ENCODE data around the gene ACADL. TPM values are rescaled to one million over a fixed set of nuclear protein-coding genes. Genes with fewer than 3 reads are reported as not detected.

ACADL gene
- total and polyA plus RNA-seq, 2 of the 8 experiments (the other 6 are each of a cell fraction or from before 2014, with no cell fraction given): 0.11 to 0.34 TPM

DNA sequence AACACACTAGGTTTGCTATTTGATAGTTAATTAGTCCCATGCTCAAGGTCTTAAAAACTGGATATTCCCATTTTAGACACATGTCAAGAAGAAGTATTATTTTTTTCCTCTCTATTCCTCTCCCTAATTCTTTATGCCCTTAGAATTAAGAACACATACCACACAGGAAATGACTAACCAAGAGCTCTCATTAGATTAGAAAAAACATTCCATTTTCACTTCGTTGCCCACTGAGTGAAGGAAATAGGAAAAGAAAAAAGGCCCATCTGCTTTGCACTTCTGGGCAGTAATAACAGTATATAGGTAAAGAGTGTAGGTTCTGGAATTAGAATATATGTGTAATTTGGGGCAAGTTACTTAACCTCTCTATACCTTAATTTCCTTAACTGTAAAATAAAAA, 26.9 kb downstream of the ACADL start:
- Histone ChIP-seq H3K79me1 (ENCODE audit: low read depth, low read length) (no peaks in the 10 kb centered on the region), H3K14ac (ENCODE audit: insufficient read length) (no peak overlapping the region), H3K27me3 (replicated peaks in 1 of 4; ENCODE audit: control insufficient read depth in 3 of 4, extremely low read depth in 1 of 4, insufficient read depth in 3 of 4, low read length in 3 of 4) (peaks cover 0 to 1% (median 0%) of the 10 kb centered on the region in 4 experiments; a peak in 1 of 7 replicates), H4K91ac (replicated peaks; ENCODE audit: insufficient read length, low read length) (no peak overlapping the region), H3K23ac (ENCODE audit: insufficient read length) (no peak overlapping the region), H2AK5ac (ENCODE audit: low read depth, low read length) (no peak overlapping the region), H3K18ac (ENCODE audit: extremely low read depth, low read length) (no peak overlapping the region), H2BK20ac (ENCODE audit: low read length) (no peak overlapping the region), H3K56ac (replicated peaks; ENCODE audit: insufficient read length, low read depth, low read length) (no peak overlapping the region), H3K4me1 (replicated peaks in 1 of 4; ENCODE audit: control insufficient read depth in 3 of 4, insufficient read depth in 4 of 4, low read length in 3 of 4) (no peaks in the 10 kb centered on the region), H2BK12ac (ENCODE audit: low read depth, low read length) (no peak overlapping the region), H2AFZ (ENCODE audit: low read length) (no peak overlapping the region), H3K4ac (replicated peaks; ENCODE audit: insufficient read length, low read depth, low read length) (no peak overlapping the region), H2BK120ac (replicated peaks; ENCODE audit: low read depth, low read length) (no peak overlapping the region), H3K36me3 (ENCODE audit: control insufficient read depth in 2 of 4, insufficient read depth in 4 of 4, low read length in 3 of 4) (no peaks in the 10 kb centered on the region), H3K79me2 (ENCODE audit: control insufficient read depth in 1 of 2, insufficient read depth in 2 of 2, low read length in 2 of 2) (no peaks in the 10 kb centered on the region), H3K4me2 (ENCODE audit: insufficient read depth in 1 of 2, low read depth in 2 of 2, low read length in 2 of 2) (no peak overlapping the region), H3K4me3 (ENCODE audit: extremely low read depth in 1 of 4, insufficient read depth in 2 of 4, low read depth in 3 of 4, low read length in 4 of 4) (no peak overlapping the region), H3K9me3 (ENCODE audit: insufficient read depth in 2 of 2, low read depth in 1 of 2, low read length in 1 of 2) (no peaks in the 10 kb centered on the region), H2BK5ac (ENCODE audit: low read depth, low read length) (no peak overlapping the region), H3K9ac (replicated peaks in 1 of 4; ENCODE audit: extremely low read depth in 1 of 4, low read depth in 3 of 4, low read length in 3 of 4) (no peak overlapping the region), H3K23me2 (ENCODE audit: low read depth, low read length) (no peaks in the 10 kb centered on the region; the same call in 1 of the 2 replicates), H2BK15ac (ENCODE audit: low read length) (no peak overlapping the region), H4K8ac (ENCODE audit: extremely low read depth, insufficient read depth, low read length) (no peak overlapping the region), H4K20me1 (replicated peaks in 1 of 2; ENCODE audit: control insufficient read depth in 1 of 2, insufficient read depth in 2 of 2, low read length in 2 of 2) (no peaks in the 10 kb centered on the region), H4K5ac (ENCODE audit: insufficient read length, low read depth, low read length) (no peak overlapping the region), H3K27ac (ENCODE audit: low read depth, low read length) (no peak overlapping the region)
- DNase-seq (ENCODE audit: low read depth in 1 of 2, low spot score in 2 of 2) (no peak), FAIRE-seq (no peak)
- 64% methylated on average over 1 of the region's 1 CpG; no CpG with 5 or more reads in 1 of the 2 experiments for WGBS, 2 experiments (ENCODE audit: extremely low coverage in 1 of 2, insufficient coverage in 1 of 2, insufficient read length in 1 of 2, insufficient replicate concordance in 2 of 2, low coverage in 1 of 2, low lambda C conversion rate in 2 of 2, missing lambda C conversion rate in 1 of 2)
- POLR2A ChIA-PET (ENCODE audit: partially characterized antibody): interaction anchor here (1.2 kb wide), 1 partner anchor 165 kb away, joined by 3 read pairs; no protein-coding TSS in a partner anchor
- CTCF ChIA-PET (ENCODE audit: partially characterized antibody): interaction anchor here (0.5 to 3.8 kb wide), 29 partner anchors 8 to 864 kb away, joined by 3 to 16 read pairs (median 4); no protein-coding TSS in a partner anchor
- TF ChIP-seq RFX5 (IDR thresholded peaks at IDR 0.05; ENCODE audit: borderline replicate concordance, low read depth, low read length): no peak
- TF ChIP-seq ZNF274 (IDR thresholded peaks at IDR 0.05; ENCODE audit: borderline replicate concordance, extremely low read depth, low read length): no peak
- no peak for TF ChIP-seq SIRT6 (IDR thresholded peaks at IDR 0.05; ENCODE audit: low read length)
- TF ChIP-seq CHD2 (IDR thresholded peaks at IDR 0.05; ENCODE audit: low read length): no peak
- TF ChIP-seq, protein P1, sequence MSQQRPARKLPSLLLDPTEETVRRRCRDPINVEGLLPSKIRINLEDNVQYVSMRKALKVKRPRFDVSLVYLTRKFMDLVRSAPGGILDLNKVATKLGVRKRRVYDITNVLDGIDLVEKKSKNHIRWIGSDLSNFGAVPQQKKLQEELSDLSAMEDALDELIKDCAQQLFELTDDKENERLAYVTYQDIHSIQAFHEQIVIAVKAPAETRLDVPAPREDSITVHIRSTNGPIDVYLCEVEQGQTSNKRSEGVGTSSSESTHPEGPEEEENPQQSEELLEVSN (IDR thresholded peaks at IDR 0.05): no peak
- TF ChIP-seq, protein P2, sequence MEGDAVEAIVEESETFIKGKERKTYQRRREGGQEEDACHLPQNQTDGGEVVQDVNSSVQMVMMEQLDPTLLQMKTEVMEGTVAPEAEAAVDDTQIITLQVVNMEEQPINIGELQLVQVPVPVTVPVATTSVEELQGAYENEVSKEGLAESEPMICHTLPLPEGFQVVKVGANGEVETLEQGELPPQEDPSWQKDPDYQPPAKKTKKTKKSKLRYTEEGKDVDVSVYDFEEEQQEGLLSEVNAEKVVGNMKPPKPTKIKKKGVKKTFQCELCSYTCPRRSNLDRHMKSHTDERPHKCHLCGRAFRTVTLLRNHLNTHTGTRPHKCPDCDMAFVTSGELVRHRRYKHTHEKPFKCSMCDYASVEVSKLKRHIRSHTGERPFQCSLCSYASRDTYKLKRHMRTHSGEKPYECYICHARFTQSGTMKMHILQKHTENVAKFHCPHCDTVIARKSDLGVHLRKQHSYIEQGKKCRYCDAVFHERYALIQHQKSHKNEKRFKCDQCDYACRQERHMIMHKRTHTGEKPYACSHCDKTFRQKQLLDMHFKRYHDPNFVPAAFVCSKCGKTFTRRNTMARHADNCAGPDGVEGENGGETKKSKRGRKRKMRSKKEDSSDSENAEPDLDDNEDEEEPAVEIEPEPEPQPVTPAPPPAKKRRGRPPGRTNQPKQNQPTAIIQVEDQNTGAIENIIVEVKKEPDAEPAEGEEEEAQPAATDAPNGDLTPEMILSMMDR (IDR thresholded peaks at IDR 0.05; ENCODE audit: control extremely low read depth in 1 of 3, insufficient read depth in 1 of 3, low read depth in 1 of 3, low read length in 3 of 3): no peak
- TF ChIP-seq TAF1 (IDR thresholded peaks at IDR 0.05; ENCODE audit: low read depth, low read length): no peak
- TF ChIP-seq JUND (IDR thresholded peaks at IDR 0.05; ENCODE audit: low read length): no peak
- no peak for TF ChIP-seq POLR2A (IDR thresholded peaks at IDR 0.05; ENCODE audit: control extremely low read depth in 1 of 2, low read depth in 2 of 2, low read length in 2 of 2)
- TF ChIP-seq RXRA (IDR thresholded peaks at IDR 0.05; ENCODE audit: insufficient read depth, low read depth, low read length): no peak
- no peak for TF ChIP-seq CEBPB (IDR thresholded peaks at IDR 0.05; ENCODE audit: low read depth, low read length)
- TF ChIP-seq JUN (IDR thresholded peaks at IDR 0.05; ENCODE audit: low read depth, low read length): no peak

All from H1 (cell line).